HepG2 (cell line): Measurements from ENCODE around the gene ZNF391. TPM values are rescaled to one million over a fixed set of nuclear protein-coding genes. Genes with fewer than 3 reads are reported as not detected.

Source experiments
- ATAC-seq: fragments of 200-7000 bp; cut with Tn5 transposase; 3 replicates; pipeline ENCODE4 v1.9.1; 2020; ENCODE audit warnings: mild to moderate bottlenecking, moderate library complexity
- BruUV-seq: library from RNA; stranded (reverse); fragments of 400-500 nt; replicated peaks from 2 replicates; lab custom pipeline; 2021; lab: Mats Ljungman, UMichigan
- CTCF ChIA-PET: fragments of 300-600 bp; formaldehyde crosslinking; extraction: SDS; loops from one replicate; lab custom pipeline; 2021; ENCODE audit warnings: low total read pairs, inconsistent platforms, low intra/inter-chr PET ratio; lab: Yijun Ruan, JAX
- POLR2A ChIA-PET: fragments of 350-600 bp; sonication (Branson Sonifier 250); formaldehyde crosslinking; loops from one replicate; lab custom pipeline; 2020; ENCODE audit warnings: antibody characterized with exemption, inconsistent platforms; lab: Yijun Ruan, JAX
- DNase-seq: peaks from one replicate; pipeline ENCODE4 v3.0.0-alpha.2; 2015; ENCODE audit warnings: low spot score
- FAIRE-seq: peaks from 3 replicates; lab custom pipeline; 2011; peaks lifted over from hg19 to GRCh38; lab: Jason Lieb, UNC
- H2AFZ ChIP-seq: one replicate; pipeline ENCODE4 v1.6.1; 2011; ENCODE audit warnings: low read length, inconsistent platforms
- H3K27ac ChIP-seq: fragments of 300-600 bp; 3 replicates; pipeline ENCODE4 v1.8.0; 2011; ENCODE audit warnings: mixed run types, mild to moderate bottlenecking, mixed read lengths, low read length, inconsistent platforms; ENCODE audit not compliant: insufficient read depth; ENCODE audit errors: extremely low read length
- H3K27me3 ChIP-seq, 2 experiments: fragments of 200-600 bp in 1 of 2; 2 replicates in 1 of 2; 3 replicates in 1 of 2; pipeline versions ENCODE4 v1.6.0 to v1.8.0; 2011; ENCODE audit warnings: low read length in 2 of 2, mild to moderate bottlenecking in 2 of 2, moderate library complexity in 2 of 2, inconsistent platforms in 1 of 2; ENCODE audit not compliant: insufficient read depth in 2 of 2, control insufficient read depth in 1 of 2
- H3K36me3 ChIP-seq, 2 experiments: fragments of 200-600 bp in 1 of 2; replicated peaks in 1 of 2; 2 replicates in 1 of 2; 3 replicates in 1 of 2; pipeline versions ENCODE4 v1.5.1 to v1.8.0; 2011; ENCODE audit warnings: low read length in 2 of 2, inconsistent platforms in 1 of 2; ENCODE audit not compliant: insufficient read depth in 2 of 2, control insufficient read depth in 1 of 2
- H3K4me1 ChIP-seq: 2 replicates; pipeline ENCODE4 v1.5.1; 2012; ENCODE audit warnings: low read length, inconsistent platforms; ENCODE audit not compliant: insufficient read depth
- H3K4me2 ChIP-seq: 2 replicates; pipeline ENCODE4 v1.6.0; 2011; ENCODE audit warnings: low read depth, low read length, inconsistent platforms
- H3K4me3 ChIP-seq, 3 experiments: fragments of 200-600 bp in 1 of 3; sonication (generic), shearing (Covaris generic) in 1 of 3; replicated peaks in 1 of 3; 2 replicates each; pipeline ENCODE4 v1.5.1; 2011 to 2016; ENCODE audit warnings: low read length in 3 of 3, inconsistent platforms in 2 of 3, low read depth in 2 of 3, mild to moderate bottlenecking in 2 of 3, control low read depth in 1 of 3, mixed read lengths in 1 of 3; ENCODE audit not compliant: insufficient read depth in 1 of 3
- H3K79me2 ChIP-seq: one replicate; pipeline ENCODE4 v1.6.1; 2011; ENCODE audit warnings: low read length, inconsistent platforms; ENCODE audit not compliant: insufficient read depth
- H3K9ac ChIP-seq: 2 replicates; pipeline ENCODE4 v1.6.0; 2011; ENCODE audit warnings: mild to moderate bottlenecking, low read depth, low read length, inconsistent platforms; ENCODE audit not compliant: insufficient read depth
- H3K9me3 ChIP-seq: 2 replicates; pipeline ENCODE4 v1.5.1; 2012; ENCODE audit warnings: mild to moderate bottlenecking, low read length
- H4K20me1 ChIP-seq: 2 replicates; pipeline ENCODE4 v1.6.0; 2011; ENCODE audit warnings: inconsistent platforms, mild to moderate bottlenecking, low read length, moderate library complexity; ENCODE audit not compliant: insufficient read depth
- E2F5 ChIP-seq: sonication (generic); formaldehyde crosslinking; conservative IDR thresholded peaks from 2 replicates; pipeline ENCODE4 v1.4.0; 2020; ENCODE audit warnings: missing genetic modification reagents
- ELK4 ChIP-seq: sonication (generic); formaldehyde crosslinking; IDR thresholded peaks from 2 replicates; pipeline ENCODE4 v1.9.0; 2021; ENCODE audit warnings: missing genetic modification reagents, borderline replicate concordance
- PITX1 ChIP-seq: sonication (generic); formaldehyde crosslinking; IDR thresholded peaks from 2 replicates; pipeline ENCODE4 v1.5.1; 2020; ENCODE audit warnings: mild to moderate bottlenecking, missing genetic modification reagents
- SMC3 ChIP-seq: IDR thresholded peaks from 2 replicates; pipeline ENCODE4 v1.6.1; 2011; ENCODE audit warnings: low read length, improper control_type of control experiment
- TGIF2 ChIP-seq: IDR thresholded peaks from 2 replicates; pipeline ENCODE4 v1.6.1; 2016; ENCODE audit warnings: control low read depth, missing compliant biosample characterization
- TSC22D2 ChIP-seq: sonication (generic); formaldehyde crosslinking; IDR thresholded peaks from 2 replicates; pipeline ENCODE4 v1.5.1; 2020; ENCODE audit warnings: missing genetic modification reagents, mild to moderate bottlenecking, borderline replicate concordance
- YEATS2 ChIP-seq: sonication (generic); formaldehyde crosslinking; IDR thresholded peaks from 2 replicates; pipeline ENCODE4 v1.4.0; 2020; ENCODE audit warnings: missing genetic modification reagents, borderline replicate concordance
- ZHX2 ChIP-seq, 2 experiments: sonication (generic) in 1 of 2; formaldehyde crosslinking in 1 of 2; IDR thresholded peaks; 2 replicates each; pipeline versions ENCODE4 v1.6.1 to v1.9.0; 2014 to 2022; ENCODE audit warnings: antibody characterized with exemption in 1 of 2, borderline replicate concordance in 1 of 2, inconsistent platforms in 1 of 2, low read depth in 1 of 2, missing genetic modification reagents in 1 of 2
- ZNF264 ChIP-seq: sonication (generic); formaldehyde crosslinking; IDR thresholded peaks from 2 replicates; pipeline ENCODE4 v1.4.0; 2020; ENCODE audit warnings: missing genetic modification reagents
- ZNF589 ChIP-seq: sonication (generic); formaldehyde crosslinking; conservative IDR thresholded peaks from 2 replicates; pipeline ENCODE4 v1.8.0; 2022; ENCODE audit warnings: mild to moderate bottlenecking, moderate library complexity, missing genetic modification reagents
- ZNF703 ChIP-seq: sonication (generic); formaldehyde crosslinking; IDR thresholded peaks from 2 replicates; pipeline ENCODE4 v1.5.1; 2020; ENCODE audit warnings: missing genetic modification reagents, mild to moderate bottlenecking, moderate library complexity, borderline replicate concordance
- ZNF704 ChIP-seq: sonication (generic); formaldehyde crosslinking; IDR thresholded peaks from 2 replicates; pipeline ENCODE4 v1.8.1; 2023; ENCODE audit warnings: mild to moderate bottlenecking, inconsistent platforms, moderate library complexity, missing genetic modification reagents, borderline replicate concordance
- WGBS: methylation state at CpG from one replicate; pipeline ENCODE4 v1.1.6; 2017; ENCODE audit warnings: low lambda C conversion rate; 5-methylcytosine and 5-hydroxymethylcytosine counted together
- in situ Hi-C: cut with HindIII; loops from 2 replicates; pipeline ENCODE4 v1.10.0; 2017; ENCODE audit warnings: low pct_unique_long_range_greater_than_20kb; ENCODE audit not compliant: extremely low pct_ligation_motif_present
- intact Hi-C: fragments of 100-400 bp; cut with micrococcal nuclease; formaldehyde crosslinking; loops from one replicate; pipeline ENCODE4 v1.10.0; 2022; ENCODE audit not compliant: unreplicated experiment
- polyA plus RNA-seq, 8 experiments: library from polyadenylated mRNA; depleted of rRNA in 3 of 8; stranded (reverse) in 7 of 8; unstranded in 1 of 8; fragments of >200 nt; fragmentation: Illumina TruSeq in 4 of 8; extraction: Trizol in 4 of 8; gene quantifications; 2 replicates each; pipeline versions ENCODE4 v1.2.1 to v1.2.3, GENCODE V29; 2011 to 2016; ENCODE audit warnings: low read depth in 4 of 8, missing spikeins in 1 of 8, mixed read lengths in 1 of 8; ENCODE audit not compliant: insufficient read depth in 1 of 8
- total RNA-seq, 5 experiments: library from RNA; depleted of rRNA; stranded (reverse); fragments of >200 nt; fragmentation: Illumina TruSeq; extraction: Trizol; gene quantifications; 2 replicates each; pipeline ENCODE4 v1.2.3, GENCODE V29; 2016; ENCODE audit warnings: low read depth in 1 of 5

The ZNF391 gene
- total and polyA plus RNA-seq, 2 of the 13 experiments (the other 11 are each of a cell fraction or from before 2014, with no cell fraction given), result 0.78 to 1.7 TPM

GRCh38 chr6:27433714-27434113 lies 45.2 kb downstream of the ZNF391 start (continued):
- TF ChIP-seq E2F5 (CRISPR knock-in tag), result no peak
- TF ChIP-seq TGIF2 (CRISPR knock-in tag), result no peak

- no peaks in the 10 kb centered on the region for H3K79me2 ChIP-seq
- ATAC-seq (no peak), FAIRE-seq (no peak), DNase-seq (no peak)
- POLR2A ChIA-PET, result no interaction called here
- in situ Hi-C loops (no loop called here), intact Hi-C loops (no loop called here)
- 60% methylated on average over 4 of the region's 4 CpGs for WGBS
- BruUV-seq, result no TSS peak
- H3K36me3 ChIP-seq, result no peaks in the 10 kb centered on the region
- H3K4me3 ChIP-seq, result no peak overlapping the region
- H3K9ac ChIP-seq, result no peak overlapping the region
- no peak overlapping the region for H3K27ac ChIP-seq
- no peaks in the 10 kb centered on the region for H3K4me1 ChIP-seq
- H3K27me3 ChIP-seq, result no peaks in the 10 kb centered on the region
- no peak overlapping the region for H3K4me2 ChIP-seq
- no peaks in the 10 kb centered on the region for H4K20me1 ChIP-seq
- CTCF ChIA-PET, result no interaction called here
- H2AFZ ChIP-seq, result no peak overlapping the region
- peaks cover 40% of the 10 kb centered on the region for H3K9me3 ChIP-seq
- no peak for TF ChIP-seq ZHX2 (IDR thresholded peaks at IDR 0.05; ENCODE audit: low read depth)
- TF ChIP-seq ZHX2 (CRISPR knock-in tag; IDR thresholded peaks at IDR 0.05; ENCODE audit: borderline replicate concordance), result no peak
- TF ChIP-seq ELK4 (CRISPR knock-in tag), result no peak
- no peak for TF ChIP-seq TGIF2 (CRISPR knock-in tag)
- no peak for TF ChIP-seq SMC3
- no peak for TF ChIP-seq YEATS2 (CRISPR knock-in tag)
- TF ChIP-seq ZNF704 (CRISPR knock-in tag), result no peak
- no peak for TF ChIP-seq PITX1 (CRISPR knock-in tag)
- TF ChIP-seq TSC22D2 (CRISPR knock-in tag), result no peak
- TF ChIP-seq ZNF264, result no peak
- no peak for TF ChIP-seq ZNF589 (CRISPR knock-in tag)
- no peak for TF ChIP-seq ZNF703 (CRISPR knock-in tag)
Measured at GRCh38 chr6:27439371-27439770, 50.8 kb downstream of the ZNF391 start.
